SW 1271 (cell line): ENCODE results near the gene FUT3.
"Not testable (repeated sequence)": the region's sequence is repeated elsewhere in the genome, so short reads cannot be mapped to it uniquely, and the experiment has no call there.

Experiments
- DNase-seq, 2 experiments: peaks; one replicate each; lab custom pipeline; 2025; lab: John Stamatoyannopoulos, UW

Gene FUT3

GRCh38 chr19:5881543-5882299, 30.5 kb upstream of the FUT3 start:
- no peak for DNase-seq

- no peak for DNase-seq
Observed at GRCh38 chr19:5880604-5881078, 29.4 kb upstream of the FUT3 start.

- DNase-seq: no peak
Observed at GRCh38 chr19:5880196-5880595, 28.9 kb upstream of the FUT3 start.

GRCh38 chr19:5877882-5878281, 26.6 kb upstream of the FUT3 start:
- DNase-seq: no peak

- DNase-seq: no peak
Observed at GRCh38 chr19:5877427-5877826, 26.2 kb upstream of the FUT3 start.

- DNase-seq: not testable (repeated sequence)
Observed at GRCh38 chr19:5874496-5874895, 23.2 kb upstream of the FUT3 start.

GRCh38 chr19:5873617-5874199, 22.5 kb upstream of the FUT3 start:
- no peak for DNase-seq

GRCh38 chr19:5870986-5871394, 19.7 kb upstream of the FUT3 start:
- no peak for DNase-seq

- DNase-seq: no peak
Observed at GRCh38 chr19:5867201-5868136, 16.2 kb upstream of the FUT3 start.

GRCh38 chr19:5865772-5866171, 14.5 kb upstream of the FUT3 start:
- no peak for DNase-seq

GRCh38 chr19:5864725-5865486, 13.7 kb upstream of the FUT3 start:
- DNase-seq: no peak

GRCh38 chr19:5864013-5864720, 12.9 kb upstream of the FUT3 start:
- no peak for DNase-seq

- no peak for DNase-seq
Observed at GRCh38 chr19:5863030-5863665, 11.9 kb upstream of the FUT3 start.

- no peak for DNase-seq
Observed at GRCh38 chr19:5857203-5858081, 6.2 kb upstream of the FUT3 start.

- not testable (repeated sequence) for DNase-seq
Observed at GRCh38 chr19:5855151-5855550, 3.9 kb upstream of the FUT3 start.

GRCh38 chr19:5854121-5854520, 2.9 kb upstream of the FUT3 start:
- not testable (repeated sequence) for DNase-seq

GRCh38 chr19:5850743-5851293, 431 bp downstream of the FUT3 start:
- no peak for DNase-seq

GRCh38 chr19:5850189-5850588, 1.1 kb downstream of the FUT3 start:
- no peak for DNase-seq

- DNase-seq: not testable (repeated sequence)
Observed at GRCh38 chr19:5848621-5849020, 2.6 kb downstream of the FUT3 start.
